Right kidney (tissue), 1 donor: Measurements from ENCODE around the gene PTPN14.
A peak's percentile ranks its signal among the peaks of the same experiment; 100 is the strongest.
"Not testable (repeated sequence)": the region's sequence is repeated elsewhere in the genome, so short reads cannot be mapped to it uniquely, and the experiment has no call there.

ENCODE experiments used
- DNase-seq: peaks from one replicate; pipeline ENCODE4 v3.0.0-alpha.2; 2016

The PTPN14 gene

GRCh38 chr1:214510914-214511638, 40.3 kb downstream of the PTPN14 start:
- DNase-seq: no peak

GRCh38 chr1:214510477-214510876, 40.9 kb downstream of the PTPN14 start:
- DNase-seq: no peak

GRCh38 chr1:214509622-214510021, 41.8 kb downstream of the PTPN14 start:
- not testable (repeated sequence) for DNase-seq

GRCh38 chr1:214506972-214507431, 44.4 kb downstream of the PTPN14 start:
- DNase-seq: peak; percentile 31

GRCh38 chr1:214505134-214505533, 46.3 kb downstream of the PTPN14 start:
- no peak for DNase-seq

GRCh38 chr1:214504330-214504729, 47.1 kb downstream of the PTPN14 start:
- DNase-seq: no peak

GRCh38 chr1:214503553-214503952, 47.8 kb downstream of the PTPN14 start:
- DNase-seq: no peak

GRCh38 chr1:214500340-214501055, 50.9 kb downstream of the PTPN14 start:
- no peak for DNase-seq

GRCh38 chr1:214499732-214500131, 51.7 kb downstream of the PTPN14 start:
- DNase-seq: no peak

GRCh38 chr1:214498021-214498420, 53.4 kb downstream of the PTPN14 start:
- no peak for DNase-seq

- no peak for DNase-seq
Measured at GRCh38 chr1:214496126-214496525, 55.3 kb downstream of the PTPN14 start.

GRCh38 chr1:214494706-214495105, 56.7 kb downstream of the PTPN14 start:
- DNase-seq: no peak

GRCh38 chr1:214494179-214494578, 57.2 kb downstream of the PTPN14 start:
- not testable (repeated sequence) for DNase-seq

GRCh38 chr1:214493126-214493796, 58.1 kb downstream of the PTPN14 start:
- DNase-seq: no peak

GRCh38 chr1:214492401-214493075, 58.9 kb downstream of the PTPN14 start:
- DNase-seq: no peak

- no peak for DNase-seq
Measured at GRCh38 chr1:214491468-214492146, 59.8 kb downstream of the PTPN14 start.

- no peak for DNase-seq
Measured at GRCh38 chr1:214485151-214485550, 66.3 kb downstream of the PTPN14 start.

- DNase-seq: not testable (repeated sequence)
Measured at GRCh38 chr1:214483180-214483579, 68.2 kb downstream of the PTPN14 start.

GRCh38 chr1:214481983-214482634, 69.3 kb downstream of the PTPN14 start:
- not testable (repeated sequence) for DNase-seq

GRCh38 chr1:214476986-214477870, 74.2 kb downstream of the PTPN14 start:
- no peak for DNase-seq
